Measurements from ENCODE around the gene PWWP3B.

Gene PWWP3B

DNA sequence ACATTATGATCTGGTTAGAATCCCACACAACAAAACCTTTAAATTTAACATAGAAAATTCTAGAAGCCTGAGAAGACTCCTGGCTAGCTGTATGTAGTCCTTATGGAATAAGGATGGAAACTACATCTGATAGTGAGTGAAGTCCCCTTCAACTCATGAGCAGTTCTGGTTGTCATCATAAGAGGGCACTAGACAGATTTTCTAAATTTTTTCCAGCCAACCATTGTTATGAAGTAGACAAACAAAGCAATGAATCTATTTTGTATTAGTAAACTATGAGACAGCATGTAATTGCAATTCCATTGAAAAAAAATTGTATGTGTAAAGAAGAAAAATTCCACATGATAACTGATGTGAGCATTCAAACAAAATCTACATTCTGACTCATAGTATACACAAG is 35.2 kb downstream of the PWWP3B start (continued):
- TF ChIP-seq ZNF148 (tag by site-specific recombination; IDR thresholded peaks at IDR 0.05; ENCODE audit: borderline replicate concordance) (no peak), MYNN (tag by site-specific recombination; IDR thresholded peaks at IDR 0.05; ENCODE audit: borderline replicate concordance) (no peak), GLIS1 (tag by site-specific recombination; IDR thresholded peaks at IDR 0.05) (no peak), ZNF280D (tag by site-specific recombination; IDR thresholded peaks at IDR 0.05) (no peak), EGR2 (tag by site-specific recombination; IDR thresholded peaks at IDR 0.05; ENCODE audit: low read depth) (no peak)

GRCh38 chrX:106208154-106208553 is 40.0 kb downstream of the PWWP3B start:
- H3K4me1 ChIP-seq (ENCODE audit: control insufficient read depth, insufficient read depth, low read length), result no peaks in the 10 kb centered on the region
- H3K4me3 ChIP-seq (ENCODE audit: low read depth, low read length), result no peak overlapping the region
- H3K27ac ChIP-seq (ENCODE audit: extremely low read depth, low read depth, low read length), result no peak overlapping the region
- CTCF ChIA-PET, result no interaction called here
- H3K36me3 ChIP-seq (ENCODE audit: control insufficient read depth in 2 of 2, insufficient read depth in 1 of 2, low read length in 2 of 2), result no peaks in the 10 kb centered on the region
- TF ChIP-seq ZNF426 (tag by site-specific recombination; IDR thresholded peaks at IDR 0.05) (no peak), ZNF19 (tag by site-specific recombination; IDR thresholded peaks at IDR 0.05; ENCODE audit: low read depth) (no peak), ZNF530 (tag by site-specific recombination; IDR thresholded peaks at IDR 0.05; ENCODE audit: low read depth) (no peak), ZNF114 (tag by site-specific recombination; IDR thresholded peaks at IDR 0.05) (no peak), ZNF266 (tag by site-specific recombination; IDR thresholded peaks at IDR 0.05; ENCODE audit: low read depth) (no peak), GLIS1 (tag by site-specific recombination; IDR thresholded peaks at IDR 0.05) (no peak), ZNF600 (tag by site-specific recombination; IDR thresholded peaks at IDR 0.05) (no peak), KLF16 (tag by site-specific recombination; IDR thresholded peaks at IDR 0.05) (no peak), BCL11A (tag by site-specific recombination; IDR thresholded peaks at IDR 0.05; ENCODE audit: low read depth) (no peak), ZNF416 (tag by site-specific recombination; IDR thresholded peaks at IDR 0.05) (no peak), ZNF660 (tag by site-specific recombination; IDR thresholded peaks at IDR 0.05) (no peak), ELK4 (IDR thresholded peaks at IDR 0.05; ENCODE audit: borderline replicate concordance, low read depth, low read length) (no peak), ZNF24 (tag by site-specific recombination; IDR thresholded peaks at IDR 0.05) (no peak), ZNF629 (tag by site-specific recombination; IDR thresholded peaks at IDR 0.05) (no peak), ZNF621 (tag by site-specific recombination; IDR thresholded peaks at IDR 0.05) (no peak), BCL6B (tag by site-specific recombination; IDR thresholded peaks at IDR 0.05) (no peak)
- POLR2A ChIA-PET, result no interaction called here
- H3K9me3 ChIP-seq (ENCODE audit: control insufficient read depth, insufficient read depth, low read depth, low read length), result no peaks in the 10 kb centered on the region; the same call in 1 of the 2 replicates
